H1 (cell line): ENCODE data around the gene RPS6KA2. TPM values are rescaled to one million over a fixed set of nuclear protein-coding genes. Genes with fewer than 3 reads are reported as not detected.

Experiments used
- BACH1 ChIP-seq: IDR thresholded peaks from 2 replicates; pipeline ENCODE4 v1.6.1; 2012; ENCODE audit warnings: low read length, improper control_type of control experiment
- BRCA1 ChIP-seq: IDR thresholded peaks from 2 replicates; pipeline ENCODE4 v1.6.1; 2012; ENCODE audit warnings: low read depth, low read length, improper control_type of control experiment
- RAD21 ChIP-seq, 2 experiments: IDR thresholded peaks in 1 of 2; conservative IDR thresholded peaks in 1 of 2; 2 replicates each; pipeline ENCODE4 v1.6.1; 2011; ENCODE audit warnings: low read depth in 2 of 2, low read length in 2 of 2, improper control_type of control experiment in 1 of 2, inconsistent platforms in 1 of 2, mild to moderate bottlenecking in 1 of 2, moderate library complexity in 1 of 2
- TAF7 ChIP-seq: optimal IDR thresholded peaks from 2 replicates; pipeline ENCODE3; 2011; ENCODE audit warnings: low read depth, mild to moderate bottlenecking, inconsistent platforms, low read length, moderate library complexity, borderline replicate concordance
- TCF12 ChIP-seq: IDR thresholded peaks from 2 replicates; pipeline ENCODE4 v1.6.1; 2011; ENCODE audit warnings: low read depth, mild to moderate bottlenecking, low read length
- polyA plus RNA-seq, 7 experiments: library from polyadenylated mRNA; depleted of rRNA in 3 of 7; stranded (reverse) in 5 of 7; unstranded in 2 of 7; fragments of >200 nt in 5 of 7; fragments of 200-250 nt in 2 of 7; gene quantifications; 1 replicate in 5 of 7; 2 replicates in 1 of 7; 4 replicates in 1 of 7; pipeline versions ENCODE4 v1.2.1 to v1.2.3, GENCODE V29; 2011 to 2013; ENCODE audit warnings: missing spikeins in 2 of 7, mixed read lengths in 2 of 7
- total RNA-seq: library from RNA; stranded (reverse); fragmentation: NEBNext Ultra II Directional; extraction: Animal tissue kit (Norgen Biotek cat#: 25700); gene quantifications from 2 replicates; pipeline ENCODE4 v1.2.1, GENCODE V29; 2021

Gene RPS6KA2
- total and polyA plus RNA-seq, 2 of the 8 experiments (the other 6 are each of a cell fraction or from before 2014, with no cell fraction given), result 8.8 to 25.7 TPM

DNA sequence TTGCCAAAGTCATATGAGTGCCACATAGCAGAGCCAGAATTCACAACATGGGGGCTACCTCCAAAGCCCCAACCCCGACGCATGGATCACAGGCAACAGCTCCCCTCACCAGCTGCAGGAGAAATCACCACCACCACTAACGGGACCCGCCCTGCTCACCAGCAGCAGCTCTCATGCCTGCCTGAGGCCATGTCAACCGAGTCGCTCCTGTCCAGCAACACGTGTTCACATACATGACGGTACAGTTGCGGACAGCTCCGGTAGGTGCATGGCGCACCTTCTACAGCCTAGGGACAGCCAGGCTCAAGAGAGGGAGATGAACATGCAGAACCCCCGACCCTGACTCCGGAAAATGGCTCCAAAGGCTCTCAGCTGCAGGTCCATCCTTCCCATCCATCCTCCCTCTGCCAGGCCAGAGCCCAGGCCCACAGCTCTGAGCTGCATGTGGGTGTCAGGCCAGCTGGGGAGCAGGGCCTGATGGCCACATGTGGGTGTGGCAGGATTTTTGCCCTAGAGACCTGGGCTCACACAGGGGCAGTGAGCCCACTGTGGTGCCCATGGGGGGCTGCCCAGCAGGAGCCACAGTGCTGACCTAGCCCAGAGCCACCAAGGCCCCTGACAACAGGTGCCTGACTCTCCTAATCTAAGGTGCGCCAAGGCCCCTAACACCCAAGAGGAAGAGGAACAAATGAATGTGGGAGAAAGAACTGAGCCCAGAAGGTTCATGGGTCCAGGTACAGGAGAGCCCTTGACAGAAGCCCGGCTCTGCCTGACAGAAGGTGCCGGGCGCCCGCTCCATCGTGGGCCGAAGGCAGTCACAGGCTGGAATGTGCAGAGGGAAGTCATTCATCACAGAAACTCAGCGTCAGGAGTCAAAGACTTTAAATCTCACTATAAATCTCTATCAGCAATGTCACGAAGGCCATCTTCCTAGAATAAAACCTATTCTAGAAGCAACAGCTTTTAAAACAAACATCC is 10.5 kb downstream of the RPS6KA2 start (continued):
- TF ChIP-seq RAD21 (IDR thresholded peaks at IDR 0.05 in 1 of 2, conservative IDR thresholded peaks at IDR 0.05 in 1 of 2; ENCODE audit: low read depth in 2 of 2, low read length in 2 of 2) (no peak), BACH1 (no peak), BRCA1 (no peak), TAF7 (no peak), TCF12 (no peak)
- TF ChIP-seq, all 59 proteins: peak for 0
